Measurements from ENCODE around the gene HNF4A. TPM values are rescaled to one million over a fixed set of nuclear protein-coding genes. Genes with fewer than 3 reads are reported as not detected.
A peak's percentile ranks its signal among the peaks of the same experiment; 100 is the strongest.

The HNF4A gene
- total RNA-seq, 1 donor from 2014 or later: not detected

- DNase-seq (ENCODE audit: low read depth): no peak
- no peak overlapping the region for H3K4me3 ChIP-seq (ENCODE audit: low read depth, low read length)
- no peak for TF ChIP-seq CTCF (conservative IDR thresholded peaks at IDR 0.05; ENCODE audit: low read depth, low read length)
Measured at GRCh38 chr20:44370639-44371218, 15.2 kb downstream of the HNF4A start.

- no peak for TF ChIP-seq CTCF (conservative IDR thresholded peaks at IDR 0.05; ENCODE audit: low read depth, low read length)
- DNase-seq (ENCODE audit: low read depth): no peak
Measured at GRCh38 chr20:44382641-44383040, 27.1 kb downstream of the HNF4A start.

GRCh38 chr20:44384423-44385027, 29.0 kb downstream of the HNF4A start:
- no peak overlapping the region for H3K4me3 ChIP-seq (ENCODE audit: low read depth, low read length)
- no peak for DNase-seq (ENCODE audit: low read depth)
- peak; percentile 93 for TF ChIP-seq CTCF (conservative IDR thresholded peaks at IDR 0.05; ENCODE audit: low read depth, low read length)

More at GRCh38 chr20:44382641-44383040, 27.1 kb downstream of the HNF4A start:
- H3K4me3 ChIP-seq (ENCODE audit: low read depth, low read length): no peak overlapping the region

- peak; percentile 91 for TF ChIP-seq CTCF (conservative IDR thresholded peaks at IDR 0.05; ENCODE audit: low read depth, low read length)
- H3K4me3 ChIP-seq (ENCODE audit: low read depth, low read length): no peak overlapping the region
- no peak for DNase-seq (ENCODE audit: low read depth)
Measured at GRCh38 chr20:44388466-44389023, 33.0 kb downstream of the HNF4A start.

GRCh38 chr20:44389871-44390270, 34.4 kb downstream of the HNF4A start:
- no peak for DNase-seq (ENCODE audit: low read depth)
- TF ChIP-seq CTCF (conservative IDR thresholded peaks at IDR 0.05; ENCODE audit: low read depth, low read length): no peak

GRCh38 chr20:44390280-44390679, 34.8 kb downstream of the HNF4A start:
- no peak overlapping the region for H3K4me3 ChIP-seq (ENCODE audit: low read depth, low read length)
- no peak for TF ChIP-seq CTCF (conservative IDR thresholded peaks at IDR 0.05; ENCODE audit: low read depth, low read length)
- DNase-seq (ENCODE audit: low read depth): no peak

More at GRCh38 chr20:44389871-44390270, 34.4 kb downstream of the HNF4A start:
- no peak overlapping the region for H3K4me3 ChIP-seq (ENCODE audit: low read depth, low read length)

Data from epithelial cell of proximal tubule (primary cell).